ENCODE results near the gene DNAJC5G. TPM values are rescaled to one million over a fixed set of nuclear protein-coding genes. Genes with fewer than 3 reads are reported as not detected.

The DNAJC5G gene
- total RNA-seq, 1 experiment from 2014 or later = 0.37 TPM

- no peak overlapping the region for H3K27ac Mint-ChIP-seq
Measured at GRCh38 chr2:27247893-27248292, 27.3 kb upstream of the DNAJC5G start.

More at GRCh38 chr2:27247893-27248292, 27.3 kb upstream of the DNAJC5G start:
- Histone ChIP-seq H3K79me2 (ENCODE audit: insufficient read depth, low read length) (no peaks in the 10 kb centered on the region), H3K14ac (ENCODE audit: insufficient read depth, low read length) (no peak overlapping the region), H3K18ac (ENCODE audit: insufficient read length, low read depth, low read length) (no peak overlapping the region), H3K4ac (ENCODE audit: low read depth, low read length) (no peak overlapping the region), H2BK5ac (ENCODE audit: insufficient read length, low read length) (no peak overlapping the region), H3K27ac (ENCODE audit: insufficient read length, low read depth, low read length) (no peak overlapping the region), H2BK15ac (ENCODE audit: low read depth, low read length) (no peak overlapping the region), H3K4me2 (ENCODE audit: insufficient read depth, insufficient read length, low read length) (no peak overlapping the region), H3K27me3 (ENCODE audit: insufficient read depth, low read length) (no peaks in the 10 kb centered on the region), H4K8ac (replicated peaks; ENCODE audit: insufficient read length, low read depth, low read length) (no peak overlapping the region), H4K91ac (ENCODE audit: insufficient read length, low read depth, low read length) (no peak overlapping the region), H3K56ac (ENCODE audit: insufficient read length, low read depth, low read length) (no peak overlapping the region), H2BK20ac (ENCODE audit: low read depth, low read length, poor library complexity, severe bottlenecking) (no peak overlapping the region), H2AFZ (ENCODE audit: low read length) (no peak overlapping the region), H3K23ac (ENCODE audit: insufficient read length, low read depth, low read length) (no peak overlapping the region), H3K4me1 (ENCODE audit: insufficient read depth, low read length) (no peaks in the 10 kb centered on the region), H3K9me3 (ENCODE audit: control insufficient read depth, low read depth, low read length) (no peaks in the 10 kb centered on the region), H4K5ac (ENCODE audit: insufficient read length, low read depth, low read length) (no peak overlapping the region), H3K23me2 (ENCODE audit: insufficient read length, low read depth, low read length, poor library complexity, severe bottlenecking) (no peaks in the 10 kb centered on the region), H3K79me1 (ENCODE audit: insufficient read depth, low read depth, low read length, poor library complexity, severe bottlenecking) (no peaks in the 10 kb centered on the region), H2BK120ac (ENCODE audit: low read depth, low read length, poor library complexity, severe bottlenecking) (no peak overlapping the region), H2AK5ac (ENCODE audit: insufficient read length, low read length) (no peak overlapping the region), H3K9ac (ENCODE audit: extremely low read depth, insufficient read length, low read length) (no peak overlapping the region), H3T11ph (ENCODE audit: low read length) (no peak overlapping the region), H4K20me1 (ENCODE audit: control insufficient read depth, insufficient read depth, insufficient read length) (no peaks in the 10 kb centered on the region), H2BK12ac (ENCODE audit: insufficient read length, low read depth, low read length) (no peak overlapping the region)
- no peak for DNase-seq
- Mint-ChIP-seq H3K4me3 (no peak overlapping the region), H3K27me3 (ENCODE audit: low read depth) (peaks cover 34% of the 10 kb centered on the region), H3K4me1 (peaks cover 13 to 18% of the 10 kb centered on the region in 2 experiments), H3K9me3 (no peaks in the 10 kb centered on the region), H3K36me3 (ENCODE audit: insufficient read depth in 1 of 3, low read depth in 3 of 3) (peaks cover 12 to 23% (median 16%) of the 10 kb centered on the region in 3 experiments)
- TF ChIP-seq CTCF (conservative IDR thresholded peaks at IDR 0.05) = no peak
- no CpG with 5 or more reads among the region's 4 CpGs for WGBS (ENCODE audit: extremely low coverage, insufficient read length, low lambda C conversion rate)
